Erythroblast (primary cell): ENCODE measurements around the gene LY9.

ENCODE experiments used
- GATA1 ChIP-seq: IDR thresholded peaks from 2 replicates; pipeline ENCODE4 v1.6.1; 2011; ENCODE audit warnings: low read depth, mild to moderate bottlenecking, control low read depth, low read length, moderate library complexity
- POLR2A ChIP-seq: IDR thresholded peaks from 2 replicates; pipeline ENCODE4 v1.6.1; 2011; ENCODE audit warnings: mild to moderate bottlenecking, low read length

DNA sequence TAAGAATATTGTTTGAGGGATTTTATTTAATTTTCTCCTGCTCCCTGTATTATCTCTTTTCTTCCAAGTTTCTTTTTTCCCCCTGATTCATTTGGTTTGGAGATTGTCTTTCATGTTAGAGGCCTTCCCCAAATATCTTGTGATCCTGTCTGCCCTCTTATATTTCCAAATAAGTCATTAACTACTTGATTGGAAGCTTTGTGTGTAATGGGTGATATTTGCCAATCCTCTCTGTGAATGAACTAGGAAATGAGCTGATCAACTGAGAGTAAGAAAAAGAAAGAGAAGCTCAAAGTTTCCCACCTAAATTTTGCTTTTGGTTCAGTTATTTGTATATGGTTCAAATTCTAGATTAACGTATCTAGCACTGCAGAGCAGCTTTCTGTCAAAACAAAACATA lies 23.6 kb upstream of the LY9 start:
- TF ChIP-seq POLR2A (no peak), GATA1 (no peak)
